ENCODE measurements around the gene EIF4E1B.

DNA sequence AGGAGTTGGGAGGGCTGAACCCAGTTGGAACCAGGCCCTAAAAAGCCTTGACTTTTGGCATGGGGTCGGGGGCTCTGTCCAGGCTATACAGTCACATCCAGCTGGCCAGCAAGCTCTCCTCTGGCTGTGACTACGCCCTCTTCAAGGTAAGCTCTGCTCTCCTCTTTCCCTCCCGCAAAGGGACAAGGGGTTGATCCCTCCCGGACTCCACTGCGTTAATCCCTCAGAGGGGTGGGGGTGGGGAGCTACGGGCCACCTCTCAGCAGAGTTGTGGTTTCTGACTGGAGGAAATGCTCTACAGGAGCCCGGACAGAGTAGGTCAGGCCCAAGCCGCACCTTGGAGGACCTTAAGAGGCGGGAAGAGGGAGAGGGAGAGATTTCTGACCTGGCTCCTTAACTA, 13.8 kb downstream of the EIF4E1B start:
- no peak for TF ChIP-seq ZNF384 (IDR thresholded peaks at IDR 0.05)
- no peak for TF ChIP-seq CTBP1 (IDR thresholded peaks at IDR 0.05; ENCODE audit: borderline replicate concordance)
- no peak for TF ChIP-seq TARDBP (IDR thresholded peaks at IDR 0.05)
- TF ChIP-seq ARNT (IDR thresholded peaks at IDR 0.05), result no peak
- TF ChIP-seq, protein P1, sequence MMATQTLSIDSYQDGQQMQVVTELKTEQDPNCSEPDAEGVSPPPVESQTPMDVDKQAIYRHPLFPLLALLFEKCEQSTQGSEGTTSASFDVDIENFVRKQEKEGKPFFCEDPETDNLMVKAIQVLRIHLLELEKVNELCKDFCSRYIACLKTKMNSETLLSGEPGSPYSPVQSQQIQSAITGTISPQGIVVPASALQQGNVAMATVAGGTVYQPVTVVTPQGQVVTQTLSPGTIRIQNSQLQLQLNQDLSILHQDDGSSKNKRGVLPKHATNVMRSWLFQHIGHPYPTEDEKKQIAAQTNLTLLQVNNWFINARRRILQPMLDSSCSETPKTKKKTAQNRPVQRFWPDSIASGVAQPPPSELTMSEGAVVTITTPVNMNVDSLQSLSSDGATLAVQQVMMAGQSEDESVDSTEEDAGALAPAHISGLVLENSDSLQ (IDR thresholded peaks at IDR 0.05), result no peak

Measured in HEK293T (cell line).